HepG2 (cell line): ENCODE measurements around the gene PSKH1. TPM values are rescaled to one million over a fixed set of nuclear protein-coding genes. Genes with fewer than 3 reads are reported as not detected.
A peak's percentile ranks its signal among the peaks of the same experiment; 100 is the strongest.

ENCODE experiments used
- ATAC-seq: fragments of 200-7000 bp; cut with Tn5 transposase; 3 replicates; pipeline ENCODE4 v1.9.1; 2020; ENCODE audit warnings: mild to moderate bottlenecking, moderate library complexity
- BruUV-seq: library from RNA; stranded (reverse); fragments of 400-500 nt; replicated peaks from 2 replicates; lab custom pipeline; 2021; lab: Mats Ljungman, UMichigan
- CTCF ChIA-PET: fragments of 300-600 bp; formaldehyde crosslinking; extraction: SDS; loops from one replicate; lab custom pipeline; 2021; ENCODE audit warnings: low total read pairs, inconsistent platforms, low intra/inter-chr PET ratio; lab: Yijun Ruan, JAX
- POLR2A ChIA-PET: fragments of 350-600 bp; sonication (Branson Sonifier 250); formaldehyde crosslinking; loops from one replicate; lab custom pipeline; 2020; ENCODE audit warnings: antibody characterized with exemption, inconsistent platforms; lab: Yijun Ruan, JAX
- DNase-seq: peaks from one replicate; pipeline ENCODE4 v3.0.0-alpha.2; 2015; ENCODE audit warnings: low spot score
- FAIRE-seq: peaks from 3 replicates; lab custom pipeline; 2011; peaks lifted over from hg19 to GRCh38; lab: Jason Lieb, UNC
- H2AFZ ChIP-seq: one replicate; pipeline ENCODE4 v1.6.1; 2011; ENCODE audit warnings: low read length, inconsistent platforms
- H3K27ac ChIP-seq: fragments of 300-600 bp; 3 replicates; pipeline ENCODE4 v1.8.0; 2011; ENCODE audit warnings: mixed run types, mild to moderate bottlenecking, mixed read lengths, low read length, inconsistent platforms; ENCODE audit not compliant: insufficient read depth; ENCODE audit errors: extremely low read length
- H3K27me3 ChIP-seq, 2 experiments: fragments of 200-600 bp in 1 of 2; 2 replicates in 1 of 2; 3 replicates in 1 of 2; pipeline versions ENCODE4 v1.6.0 to v1.8.0; 2011; ENCODE audit warnings: low read length in 2 of 2, mild to moderate bottlenecking in 2 of 2, moderate library complexity in 2 of 2, inconsistent platforms in 1 of 2; ENCODE audit not compliant: insufficient read depth in 2 of 2, control insufficient read depth in 1 of 2
- H3K36me3 ChIP-seq, 2 experiments: fragments of 200-600 bp in 1 of 2; replicated peaks in 1 of 2; 2 replicates in 1 of 2; 3 replicates in 1 of 2; pipeline versions ENCODE4 v1.5.1 to v1.8.0; 2011; ENCODE audit warnings: low read length in 2 of 2, inconsistent platforms in 1 of 2; ENCODE audit not compliant: insufficient read depth in 2 of 2, control insufficient read depth in 1 of 2
- H3K4me1 ChIP-seq: 2 replicates; pipeline ENCODE4 v1.5.1; 2012; ENCODE audit warnings: low read length, inconsistent platforms; ENCODE audit not compliant: insufficient read depth
- H3K4me2 ChIP-seq: 2 replicates; pipeline ENCODE4 v1.6.0; 2011; ENCODE audit warnings: low read depth, low read length, inconsistent platforms
- H3K4me3 ChIP-seq, 3 experiments: fragments of 200-600 bp in 1 of 3; sonication (generic), shearing (Covaris generic) in 1 of 3; replicated peaks in 1 of 3; 2 replicates each; pipeline ENCODE4 v1.5.1; 2011 to 2016; ENCODE audit warnings: low read length in 3 of 3, inconsistent platforms in 2 of 3, low read depth in 2 of 3, mild to moderate bottlenecking in 2 of 3, control low read depth in 1 of 3, mixed read lengths in 1 of 3; ENCODE audit not compliant: insufficient read depth in 1 of 3
- H3K79me2 ChIP-seq: one replicate; pipeline ENCODE4 v1.6.1; 2011; ENCODE audit warnings: low read length, inconsistent platforms; ENCODE audit not compliant: insufficient read depth
- H3K9ac ChIP-seq: 2 replicates; pipeline ENCODE4 v1.6.0; 2011; ENCODE audit warnings: mild to moderate bottlenecking, low read depth, low read length, inconsistent platforms; ENCODE audit not compliant: insufficient read depth
- H3K9me3 ChIP-seq: 2 replicates; pipeline ENCODE4 v1.5.1; 2012; ENCODE audit warnings: mild to moderate bottlenecking, low read length
- H4K20me1 ChIP-seq: 2 replicates; pipeline ENCODE4 v1.6.0; 2011; ENCODE audit warnings: inconsistent platforms, mild to moderate bottlenecking, low read length, moderate library complexity; ENCODE audit not compliant: insufficient read depth
- AGO2 ChIP-seq: fragments of 200-400 bp; formaldehyde crosslinking; optimal IDR thresholded peaks from 2 replicates; pipeline ENCODE3; 2017; ENCODE audit warnings: mild to moderate bottlenecking, low read depth, low read length, moderate library complexity
- CENPT ChIP-seq: sonication (generic); formaldehyde crosslinking; IDR thresholded peaks from 2 replicates; pipeline ENCODE4 v1.8.0; 2022; ENCODE audit warnings: low read depth, mild to moderate bottlenecking, moderate library complexity, missing genetic modification reagents
- CENPX ChIP-seq: sonication (generic); formaldehyde crosslinking; IDR thresholded peaks from 2 replicates; pipeline ENCODE4 v1.9.0; 2021; ENCODE audit warnings: mild to moderate bottlenecking, missing genetic modification reagents, moderate library complexity
- GFI1 ChIP-seq: sonication (generic); formaldehyde crosslinking; IDR thresholded peaks from 2 replicates; pipeline ENCODE4 v1.5.0; 2020; ENCODE audit warnings: missing genetic modification reagents, mild to moderate bottlenecking, borderline replicate concordance
- KAT8 ChIP-seq: IDR thresholded peaks from 2 replicates; pipeline ENCODE4 v1.6.1; 2016; ENCODE audit warnings: missing genetic modification reagents, missing compliant biosample characterization
- NCOR1 ChIP-seq: fragments of 200-600 bp; sonication (generic); IDR thresholded peaks from 2 replicates; pipeline ENCODE4 v1.7.0; 2017; ENCODE audit warnings: antibody characterized with exemption, low read length, borderline replicate concordance
- NR2C2 ChIP-seq: sonication (generic); formaldehyde crosslinking; IDR thresholded peaks from 2 replicates; pipeline ENCODE4 v1.4.0; 2020; ENCODE audit warnings: missing genetic modification reagents, mild to moderate bottlenecking, moderate library complexity, borderline replicate concordance
- ONECUT2 ChIP-seq: sonication (generic); formaldehyde crosslinking; IDR thresholded peaks from 2 replicates; pipeline ENCODE4 v1.4.0; 2020; ENCODE audit warnings: missing genetic modification reagents
- POLR2A ChIP-seq, 2 experiments: IDR thresholded peaks; 2 replicates each; pipeline ENCODE4 v1.6.1; 2011; ENCODE audit warnings: low read depth in 2 of 2, low read length in 2 of 2, mild to moderate bottlenecking in 1 of 2, moderate library complexity in 1 of 2; ENCODE audit not compliant: insufficient read depth in 1 of 2
- RBFOX2 ChIP-seq: fragments of 200-400 bp; formaldehyde crosslinking; IDR thresholded peaks from 2 replicates; pipeline ENCODE4 v1.6.1; 2017; ENCODE audit warnings: low read depth, mild to moderate bottlenecking, low read length
- RFX5 ChIP-seq: IDR thresholded peaks from 2 replicates; pipeline ENCODE4 v1.6.1; 2011; ENCODE audit warnings: low read depth, low read length, improper control_type of control experiment
- SOX6 ChIP-seq, 2 experiments: fragments of 450-650 bp in 1 of 2; sonication (generic) in 1 of 2; formaldehyde crosslinking in 1 of 2; IDR thresholded peaks; 2 replicates each; pipeline versions ENCODE4 v1.4.0 to v1.6.1; 2017 to 2020; ENCODE audit warnings: antibody characterized with exemption in 1 of 2, mild to moderate bottlenecking in 1 of 2, missing genetic modification reagents in 1 of 2
- TEAD3 ChIP-seq: optimal IDR thresholded peaks from 2 replicates; pipeline ENCODE3; 2016; ENCODE audit warnings: borderline replicate concordance
- THAP8 ChIP-seq: sonication (generic); formaldehyde crosslinking; IDR thresholded peaks from 2 replicates; pipeline ENCODE4 v1.5.1; 2020; ENCODE audit warnings: missing genetic modification reagents, mild to moderate bottlenecking, borderline replicate concordance
- ZNF10 ChIP-seq: sonication (generic); formaldehyde crosslinking; IDR thresholded peaks from 2 replicates; pipeline ENCODE4 v1.4.0; 2020; ENCODE audit warnings: mild to moderate bottlenecking, low read depth, missing genetic modification reagents, borderline replicate concordance
- ZNF639 ChIP-seq: conservative IDR thresholded peaks from 2 replicates; pipeline ENCODE4 v1.6.1; 2018; ENCODE audit warnings: missing genetic modification reagents
- ZNF879 ChIP-seq: sonication (generic); formaldehyde crosslinking; IDR thresholded peaks from 2 replicates; pipeline ENCODE4 v1.8.1; 2023; ENCODE audit warnings: missing genetic modification reagents
- ZSCAN29 ChIP-seq: sonication (generic); formaldehyde crosslinking; conservative IDR thresholded peaks from 2 replicates; pipeline ENCODE4 v1.4.0; 2020; ENCODE audit warnings: mild to moderate bottlenecking, missing genetic modification reagents
- WGBS: methylation state at CpG from one replicate; pipeline ENCODE4 v1.1.6; 2017; ENCODE audit warnings: low lambda C conversion rate; 5-methylcytosine and 5-hydroxymethylcytosine counted together
- in situ Hi-C: cut with HindIII; loops from 2 replicates; pipeline ENCODE4 v1.10.0; 2017; ENCODE audit warnings: low pct_unique_long_range_greater_than_20kb; ENCODE audit not compliant: extremely low pct_ligation_motif_present
- intact Hi-C: fragments of 100-400 bp; cut with micrococcal nuclease; formaldehyde crosslinking; loops from one replicate; pipeline ENCODE4 v1.10.0; 2022; ENCODE audit not compliant: unreplicated experiment
- polyA plus RNA-seq, 8 experiments: library from polyadenylated mRNA; depleted of rRNA in 3 of 8; stranded (reverse) in 7 of 8; unstranded in 1 of 8; fragments of >200 nt; fragmentation: Illumina TruSeq in 4 of 8; extraction: Trizol in 4 of 8; gene quantifications; 2 replicates each; pipeline versions ENCODE4 v1.2.1 to v1.2.3, GENCODE V29; 2011 to 2016; ENCODE audit warnings: low read depth in 4 of 8, missing spikeins in 1 of 8, mixed read lengths in 1 of 8; ENCODE audit not compliant: insufficient read depth in 1 of 8
- total RNA-seq, 5 experiments: library from RNA; depleted of rRNA; stranded (reverse); fragments of >200 nt; fragmentation: Illumina TruSeq; extraction: Trizol; gene quantifications; 2 replicates each; pipeline ENCODE4 v1.2.3, GENCODE V29; 2016; ENCODE audit warnings: low read depth in 1 of 5

The PSKH1 gene
- total and polyA plus RNA-seq, 2 of the 13 experiments (the other 11 are each of a cell fraction or from before 2014, with no cell fraction given), result 8.4 to 19.1 TPM

GRCh38 chr16:67930191-67930590, 37.1 kb downstream of the PSKH1 start:
- H3K4me2 ChIP-seq, result no peak overlapping the region
- no peak overlapping the region for H3K27ac ChIP-seq
- no peaks in the 10 kb centered on the region; the same call in 1 of the 2 replicates for H4K20me1 ChIP-seq
- in situ Hi-C loops, result loop anchor here (10.0 kb wide), 1 partner anchor 265 kb away; the partner anchor contains the start of genes ACD, C16orf86, ENKD1 and PARD6A
- no peak overlapping the region for H2AFZ ChIP-seq
- H3K9ac ChIP-seq, result no peak overlapping the region
- H3K4me3 ChIP-seq, result no peak overlapping the region
- 93% methylated on average over 11 of the region's 14 CpGs for WGBS
- BruUV-seq, result no TSS peak
- peaks cover 4% of the 10 kb centered on the region for H3K79me2 ChIP-seq
- H3K27me3 ChIP-seq, result no peaks in the 10 kb centered on the region
- FAIRE-seq, result no peak
- intact Hi-C loops, result no loop called here
- H3K9me3 ChIP-seq, result no peaks in the 10 kb centered on the region
- H3K36me3 ChIP-seq, result peaks cover 18 to 31% of the 10 kb centered on the region in 2 experiments
- DNase-seq, result no peak
- no peak for ATAC-seq
- POLR2A ChIA-PET, result no interaction called here
- no peak for TF ChIP-seq RFX5
- no peak for TF ChIP-seq TEAD3 (CRISPR knock-in tag)
- TF ChIP-seq CENPX (CRISPR knock-in tag), result no peak
- TF ChIP-seq AGO2, result peak; percentile 76
- no peak for TF ChIP-seq ZNF879 (CRISPR knock-in tag)
- no peak for TF ChIP-seq ZSCAN29
- no peak for TF ChIP-seq GFI1 (CRISPR knock-in tag)
- no peak for TF ChIP-seq ZNF639
- TF ChIP-seq KAT8 (CRISPR knock-in tag), result no peak
- no peak for TF ChIP-seq NCOR1
- TF ChIP-seq THAP8 (CRISPR knock-in tag), result no peak
- TF ChIP-seq SOX6 (IDR thresholded peaks at IDR 0.05), result no peak
- TF ChIP-seq SOX6 (CRISPR knock-in tag; IDR thresholded peaks at IDR 0.05), result no peak
- no peak for TF ChIP-seq ZNF10 (CRISPR knock-in tag)
- TF ChIP-seq CENPT (CRISPR knock-in tag), result no peak
- no peak for TF ChIP-seq NR2C2 (CRISPR knock-in tag)
- TF ChIP-seq POLR2A (IDR thresholded peaks at IDR 0.05; ENCODE audit: insufficient read depth in 1 of 2, low read depth in 2 of 2, low read length in 2 of 2), result peak in 1 of 2 experiments; percentile 36; a peak in 1 of 4 replicates
- TF ChIP-seq ONECUT2 (CRISPR knock-in tag), result no peak
- TF ChIP-seq RBFOX2, result 0 out of 2 replicates have a peak, but pooled peaks have one; percentile 4
- peaks cover 17% of the 10 kb centered on the region for H3K4me1 ChIP-seq
- CTCF ChIA-PET, result interaction anchor here (5.5 kb wide), 1 partner anchor 46 kb away, joined by 63 read pairs; the partner anchor contains the start of gene NRN1L
